Measurements from ENCODE around the gene BANF2.

GRCh38 chr20:17731233-17731632 is 31.5 kb downstream of the BANF2 start:
- no peak for TF ChIP-seq CTCF (IDR thresholded peaks at IDR 0.05 in 2 of 3, conservative IDR thresholded peaks at IDR 0.05 in 1 of 3; ENCODE audit: borderline replicate concordance in 1 of 3, insufficient read depth in 1 of 3, low read depth in 2 of 3, low read length in 2 of 3)
- TF ChIP-seq RAD21 (IDR thresholded peaks at IDR 0.05; ENCODE audit: low read depth) = no peak
- TF ChIP-seq EZH2phosphoT487 (IDR thresholded peaks at IDR 0.05; ENCODE audit: borderline replicate concordance) = no peak

All from HCT116 (cell line).